ENCODE data around the gene DOCK11. TPM values are rescaled to one million over a fixed set of nuclear protein-coding genes. Genes with fewer than 3 reads are reported as not detected.

The DOCK11 gene
- total RNA-seq, 4 donors from 2014 or later: 61.9 to 139 (median 80.1) TPM

- TF ChIP-seq CTCF (IDR thresholded peaks at IDR 0.05): no peak
- no peak for TF ChIP-seq POLR2A (IDR thresholded peaks at IDR 0.05)
- TF ChIP-seq EP300 (IDR thresholded peaks at IDR 0.05): no peak
- no peak for TF ChIP-seq POLR2AphosphoS5 (IDR thresholded peaks at IDR 0.05)
- H3K4me1 ChIP-seq: peaks cover 0 to 86% (median 8%) of the 10 kb centered on the region in 3 donors
- H3K4me3 ChIP-seq: no peak overlapping the region
- H3K9me3 ChIP-seq: no peaks in the 10 kb centered on the region
- peak overlapping the region; percentile 18 to 78 (median 76) for H3K27ac ChIP-seq
- no CpG with 5 or more reads among the region's 1 CpG for WGBS, 2 donors (ENCODE audit: low coverage in 1 of 2)
- H3K36me3 ChIP-seq: no peaks in the 10 kb centered on the region
- no peak for ATAC-seq
- no peaks in the 10 kb centered on the region for H3K27me3 ChIP-seq
Measured at GRCh38 chrX:118507766-118508165, 12.2 kb downstream of the DOCK11 start.

GRCh38 chrX:118508221-118508620 lies 12.6 kb downstream of the DOCK11 start:
- Histone ChIP-seq H3K27me3 (no peaks in the 10 kb centered on the region), H3K4me3 (no peak overlapping the region), H3K36me3 (no peaks in the 10 kb centered on the region), H3K9me3 (no peaks in the 10 kb centered on the region), H3K27ac (peak overlapping the region; percentile 18 to 78 (median 76)), H3K4me1 (peaks cover 0 to 89% (median 8%) of the 10 kb centered on the region in 3 donors)
- 36 to 75% methylated on average over 2 to 5 of the region's 5 CpGs for WGBS, 2 donors (ENCODE audit: low coverage in 1 of 2)
- TF ChIP-seq POLR2AphosphoS5 (IDR thresholded peaks at IDR 0.05) (no peak), EP300 (IDR thresholded peaks at IDR 0.05) (no peak), POLR2A (IDR thresholded peaks at IDR 0.05) (no peak), CTCF (IDR thresholded peaks at IDR 0.05) (no peak)
- ATAC-seq: no peak

DNA sequence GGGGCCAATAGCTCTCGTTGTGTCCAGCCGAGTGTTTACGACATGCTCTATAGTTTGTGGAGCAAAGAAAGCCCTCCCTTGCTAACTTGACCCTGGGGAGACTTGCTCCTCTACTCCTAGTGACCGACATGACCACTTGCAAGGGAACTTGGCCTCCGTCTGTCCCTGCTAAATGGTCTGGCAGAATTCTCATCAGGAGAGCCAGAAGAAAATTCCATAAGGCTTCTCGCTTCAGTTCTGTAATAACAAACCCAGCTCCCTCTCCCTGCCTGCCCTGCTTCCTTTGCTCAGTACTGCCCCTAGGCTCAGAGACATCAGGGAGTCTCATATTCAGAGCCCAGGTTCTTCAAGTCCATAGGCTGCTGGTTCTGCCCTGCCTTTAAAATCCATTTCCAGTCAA lies 13.0 kb downstream of the DOCK11 start:
- Histone ChIP-seq H3K27ac (peak overlapping the region; percentile 18 to 78 (median 76)), H3K27me3 (no peaks in the 10 kb centered on the region), H3K4me3 (no peak overlapping the region), H3K4me1 (peaks cover 0 to 89% (median 8%) of the 10 kb centered on the region in 3 donors), H3K9me3 (no peaks in the 10 kb centered on the region), H3K36me3 (no peaks in the 10 kb centered on the region)
- ATAC-seq: peak; percentile 38
- TF ChIP-seq CTCF (IDR thresholded peaks at IDR 0.05) (peak in 2 of 4 experiments; percentile 18 to 30), POLR2AphosphoS5 (IDR thresholded peaks at IDR 0.05) (no peak)
- 57 to 70% methylated on average over 3 to 6 of the region's 6 CpGs for WGBS, 2 donors (ENCODE audit: low coverage in 1 of 2)

GRCh38 chrX:118510111-118510510 lies 14.5 kb downstream of the DOCK11 start:
- ATAC-seq: no peak
- Histone ChIP-seq H3K27ac (peak overlapping the region in 3 of 4 donors; percentile 75 to 78 (median 77)), H3K27me3 (no peaks in the 10 kb centered on the region), H3K4me3 (no peak overlapping the region), H3K36me3 (no peaks in the 10 kb centered on the region), H3K4me1 (peaks cover 0 to 86% (median 8%) of the 10 kb centered on the region in 3 donors), H3K9me3 (no peaks in the 10 kb centered on the region)
- no peak for TF ChIP-seq POLR2A (IDR thresholded peaks at IDR 0.05)
- no peak for TF ChIP-seq CTCF (IDR thresholded peaks at IDR 0.05)
- TF ChIP-seq EP300 (IDR thresholded peaks at IDR 0.05): no peak
- no peak for TF ChIP-seq POLR2AphosphoS5 (IDR thresholded peaks at IDR 0.05)
- WGBS, 2 donors (ENCODE audit: low coverage in 1 of 2): 78 to 100% methylated on average over 1 to 5 of the region's 5 CpGs

DNA sequence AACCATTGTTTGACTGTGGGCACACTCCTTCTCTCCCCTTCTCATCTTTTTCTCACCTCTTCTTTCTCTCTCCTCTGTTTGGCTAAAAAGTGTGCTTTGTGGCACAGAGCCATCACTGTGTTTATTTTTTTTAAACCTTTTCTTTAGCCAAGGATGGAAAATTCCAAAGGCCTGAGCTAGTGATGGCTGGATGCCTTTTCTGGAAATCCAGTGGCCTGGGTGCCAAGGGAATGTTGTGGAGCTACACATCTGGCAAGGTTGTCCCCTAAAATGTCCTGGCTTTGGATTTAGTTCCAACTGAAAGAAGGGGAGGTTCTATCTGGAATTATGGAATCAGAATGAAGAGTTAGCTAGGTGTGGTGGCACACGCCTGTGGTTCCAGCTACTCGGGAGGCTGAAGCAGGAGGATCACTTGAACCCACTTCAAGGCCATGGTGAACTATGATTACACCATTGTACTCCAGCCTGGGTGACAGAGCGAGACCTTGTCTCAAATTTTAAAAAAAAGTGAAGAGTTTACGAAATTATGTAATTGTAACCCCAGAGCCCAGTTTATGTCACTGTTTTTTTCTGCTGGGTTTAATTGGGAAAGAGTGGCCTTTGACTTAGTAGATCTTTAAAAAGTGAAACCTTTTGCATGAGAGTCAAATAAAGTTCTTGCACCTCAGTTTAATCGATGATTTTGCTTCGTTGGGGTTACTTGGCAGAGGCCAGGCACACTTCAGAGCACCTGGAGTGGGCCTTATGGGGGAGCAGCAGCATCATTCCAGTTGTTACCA lies 17.7 kb downstream of the DOCK11 start:
- ATAC-seq: peak; percentile 60
- H3K4me1 ChIP-seq: peaks cover 0 to 59% (median 8%) of the 10 kb centered on the region in 3 donors

More for the DNA sequence above, 17.7 kb downstream of the DOCK11 start:
- 80 to 87% methylated on average over 1 to 4 of the region's 6 CpGs for WGBS, 2 donors (ENCODE audit: low coverage in 1 of 2)
- Histone ChIP-seq H3K4me3 (no peak overlapping the region), H3K27ac (peak overlapping the region; percentile 5 to 78 (median 73)), H3K27me3 (no peaks in the 10 kb centered on the region), H3K36me3 (no peaks in the 10 kb centered on the region), H3K9me3 (no peaks in the 10 kb centered on the region)
- no peak for TF ChIP-seq CTCF (IDR thresholded peaks at IDR 0.05)
- TF ChIP-seq POLR2A (IDR thresholded peaks at IDR 0.05): no peak
- peak; percentile 58 for TF ChIP-seq POLR2AphosphoS5 (IDR thresholded peaks at IDR 0.05)
- TF ChIP-seq EP300 (IDR thresholded peaks at IDR 0.05): no peak
